K562 (cell line): ENCODE measurements around the gene POPDC2. TPM values are rescaled to one million over a fixed set of nuclear protein-coding genes. Genes with fewer than 3 reads are reported as not detected.
A peak's percentile ranks its signal among the peaks of the same experiment; 100 is the strongest.

ENCODE experiments used
- CAMTA2 ChIP-seq: fragments of 250-450 bp; sonication (Bioruptor Pico); conservative IDR thresholded peaks from 2 replicates; pipeline ENCODE4 v1.5.1; 2022
- CTBP1 ChIP-seq: fragments of 450-650 bp; IDR thresholded peaks from 2 replicates; pipeline ENCODE4 v1.6.1; 2016; ENCODE audit warnings: borderline replicate concordance
- MNT ChIP-seq, 2 experiments: fragments of 450-650 bp; conservative IDR thresholded peaks; 2 replicates each; pipeline ENCODE4 v1.6.1; 2017; ENCODE audit warnings: mild to moderate bottlenecking in 2 of 2, moderate library complexity in 2 of 2
- MTA1 ChIP-seq: fragments of 450-650 bp; IDR thresholded peaks from 2 replicates; pipeline ENCODE4 v1.6.1; 2017; ENCODE audit warnings: borderline replicate concordance
- SRSF1 ChIP-seq: fragments of 200-400 bp; formaldehyde crosslinking; IDR thresholded peaks from 2 replicates; pipeline ENCODE4 v1.6.1; 2017; ENCODE audit warnings: mild to moderate bottlenecking, low read depth, low read length, moderate library complexity
- TRIM24 ChIP-seq, 2 experiments: fragments of 450-650 bp; IDR thresholded peaks; 2 replicates each; pipeline ENCODE4 v1.6.1; 2016
- ZFP30 ChIP-seq: fragments of 250-450 bp; sonication (Bioruptor Pico); IDR thresholded peaks from 2 replicates; pipeline ENCODE4 v1.8.0; 2022; ENCODE audit warnings: moderate library complexity, mild to moderate bottlenecking, inconsistent platforms, borderline replicate concordance
- ZNF79 ChIP-seq: fragments of 250-450 bp; sonication (Bioruptor Pico); IDR thresholded peaks from 2 replicates; pipeline ENCODE4 v1.4.0; 2020; ENCODE audit warnings: low read depth, mild to moderate bottlenecking, moderate library complexity
- polyA plus RNA-seq, 8 experiments: library from polyadenylated mRNA; depleted of rRNA in 4 of 8; stranded (reverse) in 5 of 8; unstranded in 3 of 8; fragments of >200 nt; fragmentation: Nextera tagmentation in 2 of 8; fragmentation: Illumina TruSeq in 1 of 8; extraction: Ambion mirVana in 2 of 8; extraction: Trizol in 1 of 8; gene quantifications; 2 replicates each; pipeline versions ENCODE4 v1.2.1 to v1.2.3, GENCODE V29; 2011 to 2014; ENCODE audit warnings: inconsistent platforms in 1 of 8, missing spikeins in 1 of 8
- total RNA-seq, 7 experiments: library from RNA; depleted of rRNA in 6 of 7; stranded (reverse); fragments of >200 nt in 6 of 7; fragmentation: Illumina TruSeq in 2 of 7; extraction: Trizol in 2 of 7; gene quantifications; 2 replicates each; pipeline versions ENCODE4 v1.2.1 to v1.2.3, GENCODE V29; 2011 to 2021; ENCODE audit warnings: low replicate concordance in 1 of 7
- TF ChIP-seq, protein P1 (sequence below): sonication (generic); formaldehyde crosslinking; IDR thresholded peaks from 2 replicates; pipeline ENCODE4 v1.8.0; 2022; ENCODE audit warnings: missing genetic modification reagents, mild to moderate bottlenecking, moderate library complexity, borderline replicate concordance
- TF ChIP-seq, protein P2 (sequence below): IDR thresholded peaks from 3 replicates; pipeline ENCODE4 v1.6.1; 2011; ENCODE audit warnings: borderline replicate concordance, mild to moderate bottlenecking, moderate library complexity; ENCODE audit not compliant: insufficient read length; ENCODE audit errors: extremely low read depth

Gene POPDC2
- total and polyA plus RNA-seq, 9 of the 15 experiments (the other 6 are each of a cell fraction or from before 2014, with no cell fraction given): 0.08 to 0.32 (median 0.13) TPM; not detected in 4

DNA sequence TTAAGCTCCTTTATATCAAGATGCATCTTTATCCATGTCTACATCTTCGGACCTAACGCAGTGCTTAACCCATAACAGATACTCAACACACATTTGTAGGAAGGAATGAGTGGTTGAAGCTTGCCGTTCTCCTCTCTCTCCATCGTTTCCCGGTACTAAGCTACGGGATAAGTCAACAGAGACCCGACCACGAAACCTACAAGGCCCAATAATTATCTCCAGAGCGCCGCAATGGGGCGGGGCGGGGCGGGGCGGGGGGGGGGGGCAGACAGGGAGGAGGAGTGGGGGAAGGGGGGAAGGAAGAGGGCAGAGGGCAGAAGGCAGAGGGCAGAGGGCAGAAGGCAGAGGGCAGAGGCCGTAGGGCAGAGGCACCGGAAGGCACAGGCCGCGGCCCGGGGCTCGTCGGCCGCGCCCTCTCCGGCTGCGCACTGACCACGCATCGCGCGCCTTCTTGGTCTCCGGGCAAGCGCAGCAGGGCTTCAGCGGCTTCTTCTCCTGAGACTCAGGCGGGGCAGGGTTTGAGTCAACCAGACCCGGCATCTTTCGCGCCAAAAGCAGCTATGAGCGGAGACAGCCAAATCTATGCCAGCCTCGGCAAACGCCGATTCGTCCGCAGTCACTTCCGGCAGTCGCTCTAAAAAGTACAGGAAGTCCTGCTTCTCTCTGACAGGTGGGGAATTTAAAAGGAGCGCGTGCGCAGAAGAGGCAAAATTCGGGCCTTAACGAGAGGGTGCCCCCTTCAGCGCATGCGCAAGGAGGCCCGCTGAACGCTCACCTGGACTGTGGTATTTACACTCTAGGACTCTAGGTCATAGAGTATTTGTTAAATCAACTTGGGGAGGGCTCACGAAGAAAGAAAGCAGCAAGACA, 16.6 kb upstream of the POPDC2 start, which contains the start of gene COX17 (continued):
- TF ChIP-seq CAMTA2: no peak
- TF ChIP-seq, protein P1, sequence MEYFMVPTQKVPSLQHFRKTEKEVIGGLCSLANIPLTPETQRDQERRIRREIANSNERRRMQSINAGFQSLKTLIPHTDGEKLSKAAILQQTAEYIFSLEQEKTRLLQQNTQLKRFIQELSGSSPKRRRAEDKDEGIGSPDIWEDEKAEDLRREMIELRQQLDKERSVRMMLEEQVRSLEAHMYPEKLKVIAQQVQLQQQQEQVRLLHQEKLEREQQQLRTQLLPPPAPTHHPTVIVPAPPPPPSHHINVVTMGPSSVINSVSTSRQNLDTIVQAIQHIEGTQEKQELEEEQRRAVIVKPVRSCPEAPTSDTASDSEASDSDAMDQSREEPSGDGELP: peak; percentile 82; the same call in 1 of the 2 replicates
- TF ChIP-seq TRIM24 (IDR thresholded peaks at IDR 0.05): peak in 1 of 2 experiments; percentile 60; a peak in 1 of 4 replicates
- TF ChIP-seq, protein P2, sequence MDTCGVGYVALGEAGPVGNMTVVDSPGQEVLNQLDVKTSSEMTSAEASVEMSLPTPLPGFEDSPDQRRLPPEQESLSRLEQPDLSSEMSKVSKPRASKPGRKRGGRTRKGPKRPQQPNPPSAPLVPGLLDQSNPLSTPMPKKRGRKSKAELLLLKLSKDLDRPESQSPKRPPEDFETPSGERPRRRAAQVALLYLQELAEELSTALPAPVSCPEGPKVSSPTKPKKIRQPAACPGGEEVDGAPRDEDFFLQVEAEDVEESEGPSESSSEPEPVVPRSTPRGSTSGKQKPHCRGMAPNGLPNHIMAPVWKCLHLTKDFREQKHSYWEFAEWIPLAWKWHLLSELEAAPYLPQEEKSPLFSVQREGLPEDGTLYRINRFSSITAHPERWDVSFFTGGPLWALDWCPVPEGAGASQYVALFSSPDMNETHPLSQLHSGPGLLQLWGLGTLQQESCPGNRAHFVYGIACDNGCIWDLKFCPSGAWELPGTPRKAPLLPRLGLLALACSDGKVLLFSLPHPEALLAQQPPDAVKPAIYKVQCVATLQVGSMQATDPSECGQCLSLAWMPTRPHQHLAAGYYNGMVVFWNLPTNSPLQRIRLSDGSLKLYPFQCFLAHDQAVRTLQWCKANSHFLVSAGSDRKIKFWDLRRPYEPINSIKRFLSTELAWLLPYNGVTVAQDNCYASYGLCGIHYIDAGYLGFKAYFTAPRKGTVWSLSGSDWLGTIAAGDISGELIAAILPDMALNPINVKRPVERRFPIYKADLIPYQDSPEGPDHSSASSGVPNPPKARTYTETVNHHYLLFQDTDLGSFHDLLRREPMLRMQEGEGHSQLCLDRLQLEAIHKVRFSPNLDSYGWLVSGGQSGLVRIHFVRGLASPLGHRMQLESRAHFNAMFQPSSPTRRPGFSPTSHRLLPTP: no peak
- TF ChIP-seq CTBP1: peak; percentile 49; the same call in 1 of the 2 replicates
- TF ChIP-seq SRSF1: no peak
- no peak for TF ChIP-seq ZFP30 (CRISPR knock-in tag)
- no peak for TF ChIP-seq ZNF79
- no peak for TF ChIP-seq MTA1
- TF ChIP-seq MNT (conservative IDR thresholded peaks at IDR 0.05): peak in 1 of 2 experiments; percentile 70; a peak in 2 of 4 replicates
